ENCODE results near the gene AKAP13.

Gene AKAP13

GRCh38 chr15:85389306-85389650 lies 8.9 kb downstream of the AKAP13 start:
- no peak overlapping the region for H3K4me3 ChIP-seq (ENCODE audit: low read depth, low read length)
- TF ChIP-seq POLR2A (IDR thresholded peaks at IDR 0.05; ENCODE audit: extremely low read depth, insufficient read length) (no peak), MYC (IDR thresholded peaks at IDR 0.05; ENCODE audit: low read depth, low read length) (no peak), CTCF (IDR thresholded peaks at IDR 0.05; ENCODE audit: low read depth, low read length) (no peak), MAX (IDR thresholded peaks at IDR 0.05; ENCODE audit: low read depth, low read length) (no peak)
- DNase-seq (ENCODE audit: low read depth), result no peak

GRCh38 chr15:85389772-85390171 lies 9.4 kb downstream of the AKAP13 start:
- no peak for DNase-seq (ENCODE audit: low read depth)
- no peak overlapping the region for H3K4me3 ChIP-seq (ENCODE audit: low read depth, low read length)
- TF ChIP-seq MYC (IDR thresholded peaks at IDR 0.05; ENCODE audit: low read depth, low read length) (no peak), POLR2A (IDR thresholded peaks at IDR 0.05; ENCODE audit: extremely low read depth, insufficient read length) (no peak), MAX (IDR thresholded peaks at IDR 0.05; ENCODE audit: low read depth, low read length) (no peak), CTCF (IDR thresholded peaks at IDR 0.05; ENCODE audit: low read depth, low read length) (no peak)

- no peak for DNase-seq (ENCODE audit: low read depth)
- TF ChIP-seq MAX (IDR thresholded peaks at IDR 0.05; ENCODE audit: low read depth, low read length) (no peak), CTCF (IDR thresholded peaks at IDR 0.05; ENCODE audit: low read depth, low read length) (no peak), MYC (IDR thresholded peaks at IDR 0.05; ENCODE audit: low read depth, low read length) (no peak), POLR2A (IDR thresholded peaks at IDR 0.05; ENCODE audit: extremely low read depth, insufficient read length) (no peak)
- H3K4me3 ChIP-seq (ENCODE audit: low read depth, low read length), result no peak overlapping the region
These were observed 12.8 kb downstream of the AKAP13 start for GRCh38 chr15:85393210-85393609.

GRCh38 chr15:85394554-85395333 lies 14.3 kb downstream of the AKAP13 start:
- no peak for TF ChIP-seq CTCF (IDR thresholded peaks at IDR 0.05; ENCODE audit: low read depth, low read length)
- no peak for DNase-seq (ENCODE audit: low read depth)
- no peak overlapping the region for H3K4me3 ChIP-seq (ENCODE audit: low read depth, low read length)

- no peak for DNase-seq (ENCODE audit: low read depth)
- H3K4me3 ChIP-seq (ENCODE audit: low read depth, low read length), result no peak overlapping the region
- no peak for TF ChIP-seq POLR2A (IDR thresholded peaks at IDR 0.05; ENCODE audit: extremely low read depth, insufficient read length)
- no peak for TF ChIP-seq MAX (IDR thresholded peaks at IDR 0.05; ENCODE audit: low read depth, low read length)
- TF ChIP-seq CTCF (IDR thresholded peaks at IDR 0.05; ENCODE audit: low read depth, low read length), result no peak
These were observed 16.2 kb downstream of the AKAP13 start for GRCh38 chr15:85396554-85396953.

GRCh38 chr15:85397151-85397550 lies 16.7 kb downstream of the AKAP13 start:
- DNase-seq (ENCODE audit: low read depth), result no peak
- TF ChIP-seq POLR2A (IDR thresholded peaks at IDR 0.05; ENCODE audit: extremely low read depth, insufficient read length), result no peak
- TF ChIP-seq CTCF (IDR thresholded peaks at IDR 0.05; ENCODE audit: low read depth, low read length), result no peak
- TF ChIP-seq MAX (IDR thresholded peaks at IDR 0.05; ENCODE audit: low read depth, low read length), result no peak
- H3K4me3 ChIP-seq (ENCODE audit: low read depth, low read length), result no peak overlapping the region

Data from NB4 (cell line).